Measurements from ENCODE around the gene BAHCC1.

GRCh38 chr17:81434072-81434471 is 38.8 kb downstream of the BAHCC1 start:
- TF ChIP-seq CTCF (conservative IDR thresholded peaks at IDR 0.05; ENCODE audit: low read depth, low read length) (no peak), EZH2phosphoT487 (IDR thresholded peaks at IDR 0.05; ENCODE audit: borderline replicate concordance, low read length) (no peak), EZH2 (IDR thresholded peaks at IDR 0.05; ENCODE audit: low read length, unreplicated experiment) (no peak)
